Measurements from ENCODE around the gene MOB1B. TPM values are rescaled to one million over a fixed set of nuclear protein-coding genes. Genes with fewer than 3 reads are reported as not detected.
"Not testable (repeated sequence)": the region's sequence is repeated elsewhere in the genome, so short reads cannot be mapped to it uniquely, and the experiment has no call there.

The MOB1B gene
- polyA plus RNA-seq, 2 donors, result 2.8 to 3.4 TPM

DNA sequence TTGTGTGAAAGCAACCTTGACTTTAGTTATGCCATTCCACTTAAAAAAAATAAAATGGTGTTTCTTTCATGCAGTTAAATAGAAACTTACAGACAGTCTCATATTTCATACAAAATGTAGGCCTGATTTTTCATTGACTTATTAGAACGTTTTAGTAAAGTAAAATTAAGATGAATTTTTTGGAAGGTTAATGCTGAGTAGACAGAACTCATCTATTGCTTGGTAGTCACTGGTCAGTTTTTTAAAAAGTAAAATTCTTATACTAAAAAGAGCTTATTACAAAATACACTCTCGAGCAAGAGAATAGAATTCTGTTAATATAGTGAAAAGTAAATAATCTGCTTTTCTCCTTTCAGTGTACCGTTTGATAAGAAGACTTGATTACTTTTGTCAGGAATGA is 21.4 kb upstream of the MOB1B start:
- Histone ChIP-seq H3K4me1 (ENCODE audit: control insufficient read depth in 2 of 2, insufficient read depth in 2 of 2, low read length in 1 of 2) (no peaks in the 10 kb centered on the region), H3K36me3 (ENCODE audit: control insufficient read depth in 2 of 2, insufficient read depth in 2 of 2, low read length in 1 of 2) (no peaks in the 10 kb centered on the region), H3K9me3 (ENCODE audit: control insufficient read depth in 2 of 2, insufficient read depth in 1 of 2, low read depth in 1 of 2, low read length in 1 of 2) (no peaks in the 10 kb centered on the region), H3K27ac (ENCODE audit: low read depth in 2 of 2, low read length in 1 of 2) (no peak overlapping the region), H3K27me3 (ENCODE audit: control insufficient read depth in 1 of 2, insufficient read depth in 2 of 2, low read length in 2 of 2) (no peaks in the 10 kb centered on the region), H3K4me3 (ENCODE audit: low read depth in 1 of 2, low read length in 2 of 2) (no peak overlapping the region)
- 70 to 71% methylated on average over 3 of the region's 3 CpGs for WGBS, 2 donors

DNA sequence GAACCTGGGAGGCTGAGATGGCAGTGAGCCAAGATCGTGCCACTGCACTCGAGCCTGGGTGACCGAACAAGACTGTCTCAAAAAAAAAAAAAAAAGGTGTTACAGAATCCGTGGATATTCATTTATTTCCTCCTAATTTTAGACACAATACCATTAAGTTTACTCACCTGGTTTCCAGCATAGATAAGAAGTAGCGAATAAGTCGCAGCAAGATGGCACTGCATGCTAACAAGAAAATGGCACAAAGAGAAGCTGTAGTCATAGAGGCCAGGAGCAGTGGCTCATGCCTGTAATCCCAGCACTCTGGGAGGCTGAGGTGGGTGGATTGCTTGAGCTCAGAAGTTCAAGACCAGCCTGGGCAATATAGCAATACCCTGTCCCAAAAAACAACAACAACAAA is 17.0 kb upstream of the MOB1B start:
- no peaks in the 10 kb centered on the region for H3K36me3 ChIP-seq (ENCODE audit: control insufficient read depth in 2 of 2, insufficient read depth in 2 of 2, low read length in 1 of 2)
- no peaks in the 10 kb centered on the region for H3K4me1 ChIP-seq (ENCODE audit: control insufficient read depth in 2 of 2, insufficient read depth in 2 of 2, low read length in 1 of 2)
- no peaks in the 10 kb centered on the region for H3K27me3 ChIP-seq (ENCODE audit: control insufficient read depth in 1 of 2, insufficient read depth in 2 of 2, low read length in 2 of 2)
- no peak overlapping the region for H3K27ac ChIP-seq (ENCODE audit: low read depth in 2 of 2, low read length in 1 of 2)
- H3K4me3 ChIP-seq (ENCODE audit: low read depth in 1 of 2, low read length in 2 of 2), result no peak overlapping the region
- WGBS, 2 donors, result 54 to 57% methylated on average over 6 of the region's 6 CpGs
- no peaks in the 10 kb centered on the region for H3K9me3 ChIP-seq (ENCODE audit: control insufficient read depth in 2 of 2, insufficient read depth in 1 of 2, low read depth in 1 of 2, low read length in 1 of 2)

DNA sequence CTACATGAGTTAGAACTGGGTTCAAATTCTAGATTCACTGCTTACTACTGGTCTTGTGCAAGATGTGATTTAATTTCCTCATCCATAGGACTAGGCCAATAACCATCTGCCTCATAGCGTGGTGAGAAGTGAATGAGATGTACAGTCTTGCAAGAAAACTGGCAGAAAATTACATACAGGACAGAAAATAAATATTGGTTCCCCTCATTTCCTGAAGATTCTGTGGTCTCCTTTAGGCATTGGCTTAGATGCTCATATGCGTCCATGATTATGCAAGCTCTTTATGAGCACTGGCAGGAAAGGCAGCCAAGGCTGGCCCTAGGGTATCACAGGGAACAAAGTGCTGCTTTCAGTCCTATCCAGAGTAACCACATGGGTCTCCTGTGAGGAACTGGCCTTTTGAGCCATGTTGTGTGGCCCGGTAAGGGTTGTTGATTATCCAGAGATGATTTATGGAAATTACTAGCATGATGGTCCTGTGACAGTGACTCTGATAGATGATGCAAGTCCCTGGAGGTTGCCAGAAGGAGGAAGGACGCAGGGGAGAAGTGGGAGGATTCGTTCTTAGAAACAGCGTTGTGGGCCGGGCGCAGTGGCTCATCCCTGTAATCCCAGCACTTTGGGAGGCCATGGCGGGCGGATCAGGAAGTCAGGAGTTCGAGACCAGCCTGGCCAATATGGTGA is 9.9 kb upstream of the MOB1B start:
- H3K27ac ChIP-seq (ENCODE audit: low read depth in 2 of 2, low read length in 1 of 2), result no peak overlapping the region
- no peak overlapping the region for H3K4me3 ChIP-seq (ENCODE audit: low read depth in 1 of 2, low read length in 2 of 2)
- H3K27me3 ChIP-seq (ENCODE audit: control insufficient read depth in 1 of 2, insufficient read depth in 2 of 2, low read length in 2 of 2), result no peaks in the 10 kb centered on the region
- H3K9me3 ChIP-seq (ENCODE audit: control insufficient read depth in 2 of 2, insufficient read depth in 1 of 2, low read depth in 1 of 2, low read length in 1 of 2), result no peaks in the 10 kb centered on the region
- 89 to 90% methylated on average over 11 of the region's 11 CpGs for WGBS, 2 donors
- H3K36me3 ChIP-seq (ENCODE audit: control insufficient read depth in 2 of 2, insufficient read depth in 2 of 2, low read length in 1 of 2), result no peaks in the 10 kb centered on the region
- H3K4me1 ChIP-seq (ENCODE audit: control insufficient read depth in 2 of 2, insufficient read depth in 2 of 2, low read length in 1 of 2), result no peaks in the 10 kb centered on the region

DNA sequence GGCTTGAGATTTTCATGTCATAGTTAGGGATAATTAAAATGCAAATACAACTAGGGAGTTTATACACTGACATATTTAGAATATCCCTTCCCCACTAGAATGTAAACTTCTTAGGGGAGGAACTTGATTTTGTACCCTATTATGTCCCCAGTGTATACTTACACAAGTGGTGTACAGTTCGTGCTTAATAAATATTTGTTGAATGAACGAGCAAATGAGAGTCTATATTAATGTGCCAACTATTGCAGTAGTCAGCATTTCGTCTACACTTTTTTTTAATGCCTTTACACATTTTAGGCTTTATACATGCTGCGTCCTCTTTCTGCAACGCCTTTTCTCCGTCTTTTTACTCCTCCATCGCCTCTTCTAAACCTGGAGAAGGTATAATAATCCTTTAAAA is 8.4 kb upstream of the MOB1B start:
- H3K27ac ChIP-seq (ENCODE audit: low read depth in 2 of 2, low read length in 1 of 2), result no peak overlapping the region
- H3K9me3 ChIP-seq (ENCODE audit: control insufficient read depth in 2 of 2, insufficient read depth in 1 of 2, low read depth in 1 of 2, low read length in 1 of 2), result no peaks in the 10 kb centered on the region
- no peaks in the 10 kb centered on the region for H3K27me3 ChIP-seq (ENCODE audit: control insufficient read depth in 1 of 2, insufficient read depth in 2 of 2, low read length in 2 of 2)
- WGBS, 2 donors, result 66 to 67% methylated on average over 7 of the region's 7 CpGs
- H3K36me3 ChIP-seq (ENCODE audit: control insufficient read depth in 2 of 2, insufficient read depth in 2 of 2, low read length in 1 of 2), result no peaks in the 10 kb centered on the region
- H3K4me1 ChIP-seq (ENCODE audit: control insufficient read depth in 2 of 2, insufficient read depth in 2 of 2, low read length in 1 of 2), result no peaks in the 10 kb centered on the region
- H3K4me3 ChIP-seq (ENCODE audit: low read depth in 1 of 2, low read length in 2 of 2), result no peak overlapping the region

DNA sequence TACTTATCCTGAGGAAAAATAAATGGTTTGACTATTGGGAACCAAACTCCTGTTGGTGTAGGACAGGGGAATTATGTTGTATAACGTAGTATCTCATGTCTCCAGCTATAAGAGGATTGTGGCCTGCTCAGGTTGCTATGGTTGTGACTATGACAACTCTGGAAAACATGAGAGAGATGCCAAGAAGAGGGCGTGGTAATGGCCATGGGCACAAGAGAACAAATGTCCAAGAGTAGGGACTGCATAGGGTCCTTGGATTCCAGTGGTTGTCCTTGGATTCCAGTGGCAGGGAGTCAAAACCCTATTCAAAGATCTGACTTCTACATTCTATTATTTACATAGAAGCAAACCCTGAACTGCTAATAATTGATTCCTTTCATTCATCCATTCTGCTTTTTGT is 6.8 kb upstream of the MOB1B start:
- no peak overlapping the region for H3K4me3 ChIP-seq (ENCODE audit: low read depth in 1 of 2, low read length in 2 of 2)
- no peaks in the 10 kb centered on the region for H3K4me1 ChIP-seq (ENCODE audit: control insufficient read depth in 2 of 2, insufficient read depth in 2 of 2, low read length in 1 of 2)
- H3K27ac ChIP-seq (ENCODE audit: low read depth in 2 of 2, low read length in 1 of 2), result no peak overlapping the region
- H3K9me3 ChIP-seq (ENCODE audit: control insufficient read depth in 2 of 2, insufficient read depth in 1 of 2, low read depth in 1 of 2, low read length in 1 of 2), result no peaks in the 10 kb centered on the region
- no peaks in the 10 kb centered on the region for H3K27me3 ChIP-seq (ENCODE audit: control insufficient read depth in 1 of 2, insufficient read depth in 2 of 2, low read length in 2 of 2)
- WGBS, 2 donors, result 34 to 57% methylated on average over 2 of the region's 2 CpGs
- H3K36me3 ChIP-seq (ENCODE audit: control insufficient read depth in 2 of 2, insufficient read depth in 2 of 2, low read length in 1 of 2), result no peaks in the 10 kb centered on the region

DNA sequence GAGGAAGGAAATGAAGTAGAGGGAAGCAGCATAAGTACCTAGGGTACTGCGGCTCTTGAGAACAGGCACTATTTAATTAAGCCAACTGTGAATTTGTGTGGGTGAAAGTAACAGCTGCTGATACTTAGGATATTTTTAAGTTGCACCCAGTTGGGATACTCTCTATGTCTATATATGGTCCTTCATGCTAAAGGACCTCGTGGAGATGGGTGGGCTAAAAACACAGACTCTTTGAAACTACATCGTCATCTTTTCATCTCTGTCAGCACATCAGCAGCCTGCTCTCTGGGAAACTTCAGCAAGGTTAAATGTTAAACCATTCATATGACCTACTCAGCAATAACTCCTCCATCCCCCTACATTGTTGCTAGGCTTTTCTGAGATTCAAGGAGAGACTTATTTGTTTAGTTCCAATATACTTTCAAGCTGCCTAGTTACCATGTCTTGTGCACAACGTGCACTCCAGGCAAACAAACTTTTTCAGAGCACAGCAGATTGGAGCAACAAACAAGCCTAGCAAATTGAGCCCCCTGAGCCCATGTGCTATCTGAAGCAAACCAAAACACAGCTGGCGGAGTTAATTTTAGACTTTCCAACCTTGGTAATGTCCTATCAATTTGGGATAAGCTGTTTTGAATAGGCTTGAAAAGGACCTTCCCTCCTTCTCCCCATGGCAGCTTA is 6.2 kb upstream of the MOB1B start:
- Histone ChIP-seq H3K27ac (ENCODE audit: low read depth in 2 of 2, low read length in 1 of 2) (no peak overlapping the region), H3K4me3 (ENCODE audit: low read depth in 1 of 2, low read length in 2 of 2) (no peak overlapping the region), H3K36me3 (ENCODE audit: control insufficient read depth in 2 of 2, insufficient read depth in 2 of 2, low read length in 1 of 2) (no peaks in the 10 kb centered on the region), H3K9me3 (ENCODE audit: control insufficient read depth in 2 of 2, insufficient read depth in 1 of 2, low read depth in 1 of 2, low read length in 1 of 2) (no peaks in the 10 kb centered on the region), H3K4me1 (ENCODE audit: control insufficient read depth in 2 of 2, insufficient read depth in 2 of 2, low read length in 1 of 2) (no peaks in the 10 kb centered on the region), H3K27me3 (ENCODE audit: control insufficient read depth in 1 of 2, insufficient read depth in 2 of 2, low read length in 2 of 2) (no peaks in the 10 kb centered on the region)
- 39 to 41% methylated on average over 5 of the region's 5 CpGs for WGBS, 2 donors

DNA sequence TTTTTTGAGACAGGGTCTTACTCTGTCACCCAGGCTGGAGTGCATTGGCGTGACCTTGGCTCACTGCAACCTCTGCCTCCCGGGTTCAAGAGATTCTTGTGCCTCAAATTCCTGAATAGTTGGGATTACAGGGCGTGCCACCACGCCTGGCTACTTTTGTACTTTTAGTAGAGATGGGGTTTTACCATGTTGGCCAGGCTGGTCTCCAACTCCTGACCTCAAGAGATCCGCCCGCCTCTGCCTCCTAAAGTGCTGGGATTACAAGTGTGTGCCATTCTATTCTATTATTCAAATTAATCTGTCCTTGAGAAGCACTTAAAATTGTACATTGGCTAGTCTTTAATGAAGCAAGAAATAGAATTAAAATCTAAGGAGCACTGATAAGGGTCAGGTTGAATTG is 3.6 kb upstream of the MOB1B start:
- not testable (repeated sequence) for H3K27ac ChIP-seq (ENCODE audit: low read depth in 2 of 2, low read length in 1 of 2); H3K4me1 ChIP-seq (ENCODE audit: control insufficient read depth in 2 of 2, insufficient read depth in 2 of 2, low read length in 1 of 2); H3K9me3 ChIP-seq (ENCODE audit: control insufficient read depth in 2 of 2, insufficient read depth in 1 of 2, low read depth in 1 of 2, low read length in 1 of 2); H3K27me3 ChIP-seq (ENCODE audit: control insufficient read depth in 1 of 2, insufficient read depth in 2 of 2, low read length in 2 of 2); H3K4me3 ChIP-seq (ENCODE audit: low read depth in 1 of 2, low read length in 2 of 2); H3K36me3 ChIP-seq (ENCODE audit: control insufficient read depth in 2 of 2, insufficient read depth in 2 of 2, low read length in 1 of 2)
- 81 to 86% methylated on average over 6 of the region's 6 CpGs for WGBS, 2 donors

DNA sequence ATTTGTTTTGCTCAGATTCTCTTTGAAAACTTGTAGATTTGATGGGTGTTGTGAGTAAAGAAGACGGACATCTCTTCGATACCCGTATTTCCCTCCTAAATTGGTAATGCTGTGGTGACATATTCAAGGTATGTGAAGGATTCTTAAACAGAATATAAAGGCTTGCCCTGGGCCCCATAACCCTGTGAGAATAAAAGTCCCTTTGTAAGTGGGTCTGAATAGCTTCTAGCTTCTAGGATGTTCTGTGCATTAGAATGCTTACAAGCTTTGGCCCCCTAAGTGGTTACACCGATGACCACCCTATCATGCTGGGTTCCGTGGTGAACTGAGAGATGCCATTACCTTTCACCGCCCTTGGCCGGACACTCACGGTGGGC is 574 bp upstream of the MOB1B start:
- Histone ChIP-seq H3K36me3 (ENCODE audit: control insufficient read depth in 2 of 2, insufficient read depth in 2 of 2, low read length in 1 of 2) (no peaks in the 10 kb centered on the region), H3K4me1 (ENCODE audit: control insufficient read depth in 2 of 2, insufficient read depth in 2 of 2, low read length in 1 of 2) (no peaks in the 10 kb centered on the region), H3K9me3 (ENCODE audit: control insufficient read depth in 2 of 2, insufficient read depth in 1 of 2, low read depth in 1 of 2, low read length in 1 of 2) (no peaks in the 10 kb centered on the region), H3K27ac (ENCODE audit: low read depth in 2 of 2, low read length in 1 of 2) (peak overlapping the region; percentile 89), H3K4me3 (ENCODE audit: low read depth in 1 of 2, low read length in 2 of 2) (peak overlapping the region; percentile 77 to 85), H3K27me3 (ENCODE audit: control insufficient read depth in 1 of 2, insufficient read depth in 2 of 2, low read length in 2 of 2) (no peaks in the 10 kb centered on the region)
- 17 to 18% methylated on average over 8 of the region's 8 CpGs for WGBS, 2 donors

DNA sequence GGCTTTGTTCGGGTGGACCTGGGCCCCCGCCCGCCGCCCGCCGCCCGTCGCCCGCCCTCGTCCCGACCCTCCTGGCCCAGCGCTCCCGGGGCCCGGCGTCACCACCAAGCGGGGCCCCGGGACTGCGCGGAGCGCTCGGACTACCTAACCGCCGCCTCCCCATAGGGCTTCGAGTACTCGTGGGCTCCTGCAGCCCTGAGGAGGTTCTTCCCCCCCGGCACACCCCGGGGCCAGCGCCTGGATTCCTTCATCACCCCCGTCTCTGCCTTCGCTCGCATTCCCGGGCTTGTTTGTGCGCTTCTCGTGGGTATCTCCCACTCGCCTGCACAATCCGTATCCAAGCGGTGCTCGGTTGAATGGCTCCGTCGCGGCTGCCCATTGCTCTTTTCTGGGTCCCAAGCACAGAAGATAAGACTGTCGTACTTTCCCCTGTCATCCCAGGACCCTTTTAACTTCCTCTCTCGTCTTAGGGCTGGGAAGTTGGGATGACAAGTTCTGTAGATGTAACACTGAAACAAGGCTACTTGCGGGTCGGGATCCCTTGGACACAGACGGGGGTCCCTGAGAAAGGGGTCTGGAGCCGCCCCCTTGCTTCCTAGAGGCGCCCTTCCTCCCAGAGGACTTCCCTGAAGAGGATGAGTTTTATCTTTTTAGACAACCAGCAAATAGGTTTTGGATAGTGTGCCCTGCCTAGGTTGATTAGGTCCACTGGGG is 565 bp downstream of the MOB1B start:
- Histone ChIP-seq H3K4me1 (ENCODE audit: control insufficient read depth in 2 of 2, insufficient read depth in 2 of 2, low read length in 1 of 2) (no peaks in the 10 kb centered on the region), H3K4me3 (ENCODE audit: low read depth in 1 of 2, low read length in 2 of 2) (peak overlapping the region; percentile 77 to 85), H3K36me3 (ENCODE audit: control insufficient read depth in 2 of 2, insufficient read depth in 2 of 2, low read length in 1 of 2) (no peaks in the 10 kb centered on the region), H3K9me3 (ENCODE audit: control insufficient read depth in 2 of 2, insufficient read depth in 1 of 2, low read depth in 1 of 2, low read length in 1 of 2) (no peaks in the 10 kb centered on the region), H3K27me3 (ENCODE audit: control insufficient read depth in 1 of 2, insufficient read depth in 2 of 2, low read length in 2 of 2) (no peaks in the 10 kb centered on the region), H3K27ac (ENCODE audit: low read depth in 2 of 2, low read length in 1 of 2) (peak overlapping the region; percentile 89)
- WGBS, 2 donors, result 1% methylated on average over 47 to 48 of the region's 48 CpGs

DNA sequence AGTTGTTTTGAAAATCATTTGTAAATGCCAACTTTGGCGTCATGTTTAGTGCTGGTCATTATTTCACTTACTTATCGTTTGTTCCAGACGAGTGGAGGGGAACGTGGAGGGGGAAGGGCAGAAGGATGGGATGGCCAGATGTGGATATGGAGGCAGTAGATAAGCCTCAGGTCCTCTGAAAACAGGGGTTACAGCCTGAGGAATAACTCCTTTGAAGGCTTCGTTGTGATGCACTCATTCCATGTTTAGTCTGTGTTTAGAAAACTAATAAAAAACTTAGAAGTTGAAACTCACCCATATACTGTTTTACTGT is 1.1 kb downstream of the MOB1B start:
- H3K27me3 ChIP-seq (ENCODE audit: control insufficient read depth in 1 of 2, insufficient read depth in 2 of 2, low read length in 2 of 2), result no peaks in the 10 kb centered on the region
- 3 to 5% methylated on average over 5 of the region's 5 CpGs for WGBS, 2 donors
- no peaks in the 10 kb centered on the region for H3K4me1 ChIP-seq (ENCODE audit: control insufficient read depth in 2 of 2, insufficient read depth in 2 of 2, low read length in 1 of 2)
- no peak overlapping the region for H3K27ac ChIP-seq (ENCODE audit: low read depth in 2 of 2, low read length in 1 of 2)
- no peaks in the 10 kb centered on the region for H3K36me3 ChIP-seq (ENCODE audit: control insufficient read depth in 2 of 2, insufficient read depth in 2 of 2, low read length in 1 of 2)
- no peaks in the 10 kb centered on the region for H3K9me3 ChIP-seq (ENCODE audit: control insufficient read depth in 2 of 2, insufficient read depth in 1 of 2, low read depth in 1 of 2, low read length in 1 of 2)
- peak overlapping the region; percentile 77 to 85 for H3K4me3 ChIP-seq (ENCODE audit: low read depth in 1 of 2, low read length in 2 of 2)
